Lung (tissue), 12 donors: ENCODE results near the gene ADCYAP1R1. TPM values are rescaled to one million over a fixed set of nuclear protein-coding genes. Genes with fewer than 3 reads are reported as not detected.

Experiments
- ATAC-seq: fragments of 200-7000 bp; cut with Tn5 transposase; one replicate; pipeline ENCODE4 v1.9.1; 2020; ENCODE audit warnings: moderate number of reproducible peaks; ENCODE audit not compliant: insufficient read depth, low FRiP score
- DNase-seq, 3 donors: peaks; one replicate each; pipeline ENCODE4 v3.0.0-alpha.2; 2013 to 2017
- H3K27ac ChIP-seq, 2 donors: one replicate each; pipeline ENCODE4 v1.5.1; 2013; ENCODE audit warnings: mild to moderate bottlenecking in 2 of 2, moderate library complexity in 2 of 2, control low read depth in 1 of 2, inconsistent platforms in 1 of 2, low read depth in 1 of 2, low read length in 1 of 2
- H3K27me3 ChIP-seq, 3 donors: one replicate each; pipeline ENCODE4 v1.5.1; 2013; ENCODE audit warnings: low read length in 2 of 3; ENCODE audit not compliant: control insufficient read depth in 3 of 3, insufficient read depth in 3 of 3
- H3K36me3 ChIP-seq, 4 donors: one replicate each; pipeline ENCODE4 v1.5.1; 2013; ENCODE audit warnings: low read length in 4 of 4, mild to moderate bottlenecking in 1 of 4, moderate library complexity in 1 of 4; ENCODE audit not compliant: control insufficient read depth in 4 of 4, insufficient read depth in 4 of 4
- H3K4me1 ChIP-seq, 5 donors: one replicate each; pipeline ENCODE4 v1.5.1; 2013; ENCODE audit warnings: low read length in 5 of 5, mild to moderate bottlenecking in 2 of 5, moderate library complexity in 1 of 5; ENCODE audit not compliant: control insufficient read depth in 5 of 5, insufficient read depth in 5 of 5
- H3K4me3 ChIP-seq: one replicate; pipeline ENCODE4 v1.5.1; 2013; ENCODE audit warnings: mild to moderate bottlenecking, control low read depth, moderate library complexity
- H3K9ac ChIP-seq, 2 donors: one replicate each; pipeline ENCODE4 v1.5.1; 2013; ENCODE audit warnings: low read length in 2 of 2, control low read depth in 1 of 2; ENCODE audit not compliant: insufficient read depth in 1 of 2
- H3K9me3 ChIP-seq, 4 donors: one replicate each; pipeline ENCODE4 v1.5.1; 2013; ENCODE audit warnings: low read length in 3 of 4, mild to moderate bottlenecking in 1 of 4, moderate library complexity in 1 of 4; ENCODE audit not compliant: control insufficient read depth in 4 of 4, insufficient read depth in 3 of 4
- CTCF ChIP-seq: IDR thresholded peaks from 2 replicates; pipeline ENCODE4 v1.5.1; 2012; ENCODE audit warnings: mild to moderate bottlenecking; ENCODE audit errors: control extremely low read depth, extremely low read depth
- WGBS, 2 donors: extraction: QIAGEN DNeasy Blood & Tissue Kit; methylation state at CpG; one replicate each; pipeline ENCODE4 v1.1.7; 2013; 5-methylcytosine and 5-hydroxymethylcytosine counted together
- polyA plus RNA-seq, 2 donors: library from polyadenylated mRNA; stranded (reverse); fragments of 200-250 nt; gene quantifications; one replicate each; pipeline ENCODE4 v1.2.1, GENCODE V29; 2013
- total RNA-seq, 2 donors: library from RNA; depleted of rRNA in 1 of 2; stranded (reverse); fragments of >200 nt in 1 of 2; gene quantifications; one replicate each; pipeline ENCODE4 v1.2.1, GENCODE V29; 2014 to 2021
- donor health status: control.
- donor health status: control.
- donor health status: Bipolar disorder and iron deficiency.
- donor health status: healthy.
- donor health status: DM: yes; HTN: yes; CAD: no.

Gene ADCYAP1R1
- total and polyA plus RNA-seq, 4 donors = 0.14 to 1.00 (median 0.39) TPM

GRCh38 chr7:31055471-31055870 lies 3.4 kb downstream of the ADCYAP1R1 start:
- peaks cover 0 to 2% (median 0%) of the 10 kb centered on the region in 4 donors for H3K9me3 ChIP-seq
- H3K36me3 ChIP-seq = no peaks in the 10 kb centered on the region
- H3K4me1 ChIP-seq = peaks cover 0 to 7% (median 0%) of the 10 kb centered on the region in 5 donors
- H3K27ac ChIP-seq = no peak overlapping the region
- no peak overlapping the region for H3K9ac ChIP-seq
- WGBS, 2 donors = 67 to 86% methylated on average over 5 of the region's 5 CpGs
- peaks cover 7 to 34% (median 31%) of the 10 kb centered on the region in 3 donors for H3K27me3 ChIP-seq
- ATAC-seq = no peak
- no peak for TF ChIP-seq CTCF
- H3K4me3 ChIP-seq = no peak overlapping the region
- no peak for DNase-seq

GRCh38 chr7:31056775-31057346 lies 4.8 kb downstream of the ADCYAP1R1 start:
- 57 to 65% methylated on average over 10 of the region's 10 CpGs for WGBS, 2 donors
- Histone ChIP-seq H3K27me3 (peaks cover 7 to 28% (median 21%) of the 10 kb centered on the region in 3 donors), H3K27ac (no peak overlapping the region), H3K9me3 (peaks cover 0 to 2% (median 0%) of the 10 kb centered on the region in 4 donors), H3K36me3 (no peaks in the 10 kb centered on the region), H3K9ac (no peak overlapping the region), H3K4me3 (no peak overlapping the region), H3K4me1 (peaks cover 0 to 9% (median 0%) of the 10 kb centered on the region in 5 donors)
- TF ChIP-seq CTCF = no peak
- no peak for DNase-seq
- ATAC-seq = no peak

- Histone ChIP-seq H3K9ac (no peak overlapping the region), H3K27ac (no peak overlapping the region), H3K36me3 (no peaks in the 10 kb centered on the region), H3K9me3 (peaks cover 0 to 2% (median 0%) of the 10 kb centered on the region in 4 donors), H3K27me3 (peaks cover 7 to 21% (median 17%) of the 10 kb centered on the region in 3 donors), H3K4me3 (no peak overlapping the region), H3K4me1 (peaks cover 0 to 2% (median 0%) of the 10 kb centered on the region in 5 donors)
- WGBS, 2 donors = 68 to 75% methylated on average over 7 of the region's 7 CpGs
- no peak for TF ChIP-seq CTCF
- ATAC-seq = no peak
- DNase-seq = no peak
Observed at GRCh38 chr7:31058122-31058521, 6.0 kb downstream of the ADCYAP1R1 start.
